IMR-90 (cell line): ENCODE results near the gene XIRP1. TPM values are rescaled to one million over a fixed set of nuclear protein-coding genes. Genes with fewer than 3 reads are reported as not detected.

Experiments
- ATAC-seq: fragments of 200-7000 bp; cut with Tn5 transposase; 2 replicates; pipeline ENCODE4 v1.9.1; 2020; ENCODE audit warnings: low read depth, mild to moderate bottlenecking, moderate library complexity
- BruUV-seq: library from RNA; stranded (reverse); fragments of 400-500 nt; replicated peaks from 2 replicates; lab custom pipeline; 2021; lab: Mats Ljungman, UMichigan
- CTCF ChIA-PET: fragments of 300-600 bp; formaldehyde crosslinking; extraction: SDS; loops from one replicate; lab custom pipeline; 2021; ENCODE audit warnings: antibody characterized with exemption; lab: Yijun Ruan, JAX
- POLR2A ChIA-PET: fragments of 300-600 bp; sonication (Branson Sonifier 250); formaldehyde crosslinking; loops from one replicate; lab custom pipeline; 2022; ENCODE audit warnings: antibody characterized with exemption; ENCODE audit not compliant: unreplicated experiment; lab: Charles Lee
- DNase-seq: peaks from one replicate; pipeline ENCODE4 v3.0.0; 2013
- H2AFZ ChIP-seq: replicated peaks from 2 replicates; pipeline ENCODE3; 2013; ENCODE audit warnings: low read length, mild to moderate bottlenecking; ENCODE audit not compliant: poor library complexity
- H2AK5ac ChIP-seq: 2 replicates; pipeline ENCODE4 v1.6.1; 2013; ENCODE audit warnings: low read depth, low read length, inconsistent platforms
- H2AK9ac ChIP-seq: replicated peaks from 2 replicates; pipeline ENCODE3; 2013; ENCODE audit warnings: mild to moderate bottlenecking, low read depth, low read length, moderate library complexity; ENCODE audit not compliant: poor library complexity
- H2BK120ac ChIP-seq: 2 replicates; pipeline ENCODE4 v1.6.1; 2013; ENCODE audit warnings: low read depth, low read length, inconsistent platforms
- H2BK15ac ChIP-seq: 3 replicates; pipeline ENCODE4 v1.6.1; 2013; ENCODE audit warnings: low read depth, low read length, inconsistent platforms
- H2BK20ac ChIP-seq: 2 replicates; pipeline ENCODE4 v1.6.1; 2013; ENCODE audit warnings: low read depth, mild to moderate bottlenecking, inconsistent platforms, low read length, moderate library complexity
- H2BK5ac ChIP-seq: 2 replicates; pipeline ENCODE4 v1.6.1; 2013; ENCODE audit warnings: mild to moderate bottlenecking, low read depth, low read length, inconsistent platforms; ENCODE audit not compliant: poor library complexity, severe bottlenecking
- H3K14ac ChIP-seq: replicated peaks from 2 replicates; pipeline ENCODE4 v1.6.1; 2013; ENCODE audit warnings: low read depth, low read length, inconsistent platforms
- H3K18ac ChIP-seq: 2 replicates; pipeline ENCODE4 v1.6.1; 2013; ENCODE audit warnings: low read depth, low read length, control low read depth
- H3K23ac ChIP-seq: 2 replicates; pipeline ENCODE4 v1.6.1; 2013; ENCODE audit warnings: low read depth, low read length, inconsistent platforms
- H3K27ac ChIP-seq: 2 replicates; pipeline ENCODE4 v1.5.1; 2013; ENCODE audit warnings: mild to moderate bottlenecking, control low read depth, low read length; ENCODE audit not compliant: insufficient read depth
- H3K27me3 ChIP-seq: 2 replicates; pipeline ENCODE4 v1.6.1; 2013; ENCODE audit warnings: low read length; ENCODE audit not compliant: control insufficient read depth, insufficient read depth
- H3K36me3 ChIP-seq: 2 replicates; pipeline ENCODE4 v1.6.1; 2013; ENCODE audit warnings: low read length, mixed read lengths; ENCODE audit not compliant: control insufficient read depth, insufficient read depth
- H3K4ac ChIP-seq: 2 replicates; pipeline ENCODE4 v1.6.1; 2013; ENCODE audit warnings: low read depth, low read length, inconsistent platforms
- H3K4me1 ChIP-seq: 2 replicates; pipeline ENCODE4 v1.6.1; 2013; ENCODE audit warnings: low read length, mixed read lengths; ENCODE audit not compliant: control insufficient read depth, insufficient read depth
- H3K4me2 ChIP-seq: 2 replicates; pipeline ENCODE4 v1.6.1; 2013; ENCODE audit warnings: low read depth, mild to moderate bottlenecking, control low read depth, low read length, moderate library complexity
- H3K4me3 ChIP-seq: 2 replicates; pipeline ENCODE4 v1.5.1; 2013; ENCODE audit warnings: low read depth, mild to moderate bottlenecking, control low read depth, low read length, moderate library complexity; ENCODE audit not compliant: insufficient read depth
- H3K56ac ChIP-seq: 2 replicates; pipeline ENCODE4 v1.6.1; 2013; ENCODE audit warnings: low read length, inconsistent platforms; ENCODE audit not compliant: insufficient read depth; ENCODE audit errors: extremely low read depth
- H3K79me1 ChIP-seq, 2 experiments: 2 replicates each; pipeline ENCODE4 v1.6.1; 2013; ENCODE audit warnings: low read length in 2 of 2, inconsistent platforms in 1 of 2, low read depth in 1 of 2
- H3K9ac ChIP-seq: 2 replicates; pipeline ENCODE4 v1.6.1; 2013; ENCODE audit warnings: low read depth, low read length, control low read depth
- H3K9me1 ChIP-seq: 2 replicates; pipeline ENCODE4 v1.6.1; 2013; ENCODE audit warnings: low read length, inconsistent platforms; ENCODE audit not compliant: insufficient read depth
- H3K9me3 ChIP-seq: 2 replicates; pipeline ENCODE4 v1.6.1; 2013; ENCODE audit warnings: low read length; ENCODE audit not compliant: control insufficient read depth, insufficient read depth
- H4K20me1 ChIP-seq: 2 replicates; pipeline ENCODE4 v1.6.1; 2013; ENCODE audit warnings: low read length, inconsistent platforms; ENCODE audit not compliant: insufficient read depth
- H4K5ac ChIP-seq: 2 replicates; pipeline ENCODE4 v1.6.1; 2013; ENCODE audit warnings: mild to moderate bottlenecking, low read depth, low read length, control low read depth
- H4K8ac ChIP-seq, 2 experiments: 2 replicates each; pipeline ENCODE4 v1.6.1; 2013; ENCODE audit warnings: low read depth in 2 of 2, low read length in 2 of 2, control low read depth in 1 of 2, inconsistent platforms in 1 of 2
- H4K91ac ChIP-seq: 2 replicates; pipeline ENCODE4 v1.6.1; 2013; ENCODE audit warnings: low read depth, low read length, inconsistent platforms; ENCODE audit not compliant: insufficient read depth
- BHLHE40 ChIP-seq: fragments of 150-350 bp; IDR thresholded peaks from 2 replicates; pipeline ENCODE4 v1.6.1; 2016; ENCODE audit warnings: mild to moderate bottlenecking, low read depth, low read length
- CEBPB ChIP-seq: IDR thresholded peaks from 2 replicates; pipeline ENCODE4 v1.6.1; 2012; ENCODE audit warnings: low read depth, low read length, improper control_type of control experiment
- CTCF ChIP-seq: conservative IDR thresholded peaks from 2 replicates; pipeline ENCODE4 v1.5.1; 2012; ENCODE audit warnings: mild to moderate bottlenecking, low read depth, low read length, improper control_type of control experiment
- ELK1 ChIP-seq: fragments of 150-350 bp; IDR thresholded peaks from 2 replicates; pipeline ENCODE4 v1.6.1; 2016; ENCODE audit warnings: low read depth, mild to moderate bottlenecking, low read length, moderate library complexity, borderline replicate concordance
- FOS ChIP-seq: fragments of 150-350 bp; IDR thresholded peaks from 2 replicates; pipeline ENCODE4 v1.6.1; 2016; ENCODE audit warnings: low read depth, low read length
- MAFK ChIP-seq: IDR thresholded peaks from 2 replicates; pipeline ENCODE4 v1.6.1; 2012; ENCODE audit warnings: low read depth, low read length, improper control_type of control experiment
- MAZ ChIP-seq: IDR thresholded peaks from 2 replicates; pipeline ENCODE4 v1.6.1; 2012; ENCODE audit warnings: low read depth, mild to moderate bottlenecking, low read length, improper control_type of control experiment, moderate library complexity, borderline replicate concordance
- MXI1 ChIP-seq: IDR thresholded peaks from 2 replicates; pipeline ENCODE4 v1.6.1; 2012; ENCODE audit warnings: low read depth, mild to moderate bottlenecking, low read length, moderate library complexity, borderline replicate concordance
- NFE2L2 ChIP-seq: fragments of 150-350 bp; IDR thresholded peaks from 2 replicates; pipeline ENCODE4 v1.6.1; 2016; ENCODE audit warnings: low read depth, mild to moderate bottlenecking, low read length
- POLR2A ChIP-seq: IDR thresholded peaks from 2 replicates; pipeline ENCODE4 v1.6.1; 2012; ENCODE audit warnings: mild to moderate bottlenecking, low read depth, low read length
- RAD21 ChIP-seq: IDR thresholded peaks from 2 replicates; pipeline ENCODE4 v1.6.1; 2012; ENCODE audit warnings: low read length, improper control_type of control experiment
- RCOR1 ChIP-seq: IDR thresholded peaks from 2 replicates; pipeline ENCODE4 v1.6.1; 2012; ENCODE audit warnings: mild to moderate bottlenecking, low read length, improper control_type of control experiment; ENCODE audit not compliant: insufficient replicate concordance
- RFX5 ChIP-seq: IDR thresholded peaks from 2 replicates; pipeline ENCODE4 v1.8.0; 2012; ENCODE audit warnings: low read depth, mild to moderate bottlenecking, low read length, moderate library complexity
- SMC3 ChIP-seq: fragments of 150-350 bp; IDR thresholded peaks from 2 replicates; pipeline ENCODE4 v1.6.1; 2016; ENCODE audit warnings: low read depth, mild to moderate bottlenecking, antibody characterized with exemption, low read length, moderate library complexity
- USF2 ChIP-seq: fragments of 150-350 bp; IDR thresholded peaks from 2 replicates; pipeline ENCODE4 v1.6.1; 2017; ENCODE audit warnings: mild to moderate bottlenecking, antibody characterized with exemption, low read length, low read depth
- WGBS, 2 experiments: methylation state at CpG; one replicate each; pipeline versions ENCODE4 v1.1.5 to v1.1.7; 2013; ENCODE audit warnings: missing lambda C conversion rate in 2 of 2; ENCODE audit not compliant: insufficient read length in 1 of 2; ENCODE audit errors: extremely low coverage in 2 of 2; 5-methylcytosine and 5-hydroxymethylcytosine counted together
- dilution Hi-C: fragments of 300-500 bp; cut with HindIII; formaldehyde crosslinking; loops from one replicate; pipeline ENCODE4 v1.14.3; 2018; ENCODE audit warnings: low sequenced_read_pairs; ENCODE audit not compliant: unreplicated experiment
- in situ Hi-C: fragments of 300-500 bp; cut with MboI; formaldehyde crosslinking; loops from 3 replicates; pipeline ENCODE4 v1.14.3; 2019; ENCODE audit warnings: low sequenced_read_pairs, inconsistent platforms, mixed read lengths
- intact Hi-C: fragments of 100-400 bp; cut with micrococcal nuclease; formaldehyde crosslinking; loops from 2 replicates; pipeline ENCODE4 v1.10.0; 2022
- polyA plus RNA-seq, 3 experiments: library from polyadenylated mRNA; depleted of rRNA; stranded (reverse); fragments of >200 nt; gene quantifications; 2 replicates each; pipeline ENCODE4 v1.2.3, GENCODE V29; 2012; ENCODE audit warnings: low replicate concordance in 1 of 3
- total RNA-seq: library from RNA; depleted of rRNA; stranded (reverse); fragments of >200 nt; gene quantifications from 2 replicates; pipeline ENCODE4 v1.2.3, GENCODE V29; 2012

Gene XIRP1
- total and polyA plus RNA-seq, 2 of the 4 experiments (the other 2 are of a cell fraction) = under 0.01 to 0.07 TPM

GRCh38 chr3:39138804-39139415, 53.5 kb downstream of the XIRP1 start:
- Histone ChIP-seq H2BK20ac (no peak overlapping the region), H2AK5ac (no peak overlapping the region), H3K4me1 (peaks cover 23% of the 10 kb centered on the region), H3K9me1 (peaks cover 25% of the 10 kb centered on the region), H4K91ac (no peak overlapping the region), H3K4ac (no peak overlapping the region), H2BK120ac (no peak overlapping the region), H2AK9ac (no peak overlapping the region), H3K56ac (no peak overlapping the region), H3K79me1 (peaks cover 6 to 53% of the 10 kb centered on the region in 2 experiments), H4K8ac (no peak overlapping the region), H3K9ac (no peak overlapping the region), H3K9me3 (no peaks in the 10 kb centered on the region), H4K20me1 (peaks cover 60% of the 10 kb centered on the region), H3K14ac (no peak overlapping the region), H3K4me2 (no peak overlapping the region), H3K4me3 (no peak overlapping the region), H3K27ac (no peak overlapping the region), H3K36me3 (peaks cover 29% of the 10 kb centered on the region), H2BK15ac (no peak overlapping the region), H3K23ac (no peak overlapping the region), H3K18ac (no peak overlapping the region), H2BK5ac (no peak overlapping the region), H4K5ac (no peak overlapping the region), H3K27me3 (no peaks in the 10 kb centered on the region), H2AFZ (no peak overlapping the region)
- no TSS peak for BruUV-seq
- no CpG with 5 or more reads among the region's 7 CpGs for WGBS, 2 experiments
- intact Hi-C loops (no loop called here), dilution Hi-C loops (no loop called here), in situ Hi-C loops (no loop called here)
- TF ChIP-seq CTCF (no peak), MAZ (no peak), BHLHE40 (no peak), POLR2A (no peak; the same call in 1 of the 2 replicates), RFX5 (no peak), ELK1 (no peak), FOS (no peak), CEBPB (no peak), RAD21 (no peak), SMC3 (no peak), NFE2L2 (no peak), MXI1 (no peak), USF2 (no peak), MAFK (no peak), RCOR1 (no peak)
- ATAC-seq (peak; percentile 41), DNase-seq (peak; percentile 47)
- ChIA-PET POLR2A (no interaction called here), CTCF (interaction anchor here (1.1 kb wide), 1 partner anchor 149 kb away, joined by 4 read pairs; no protein-coding TSS in a partner anchor)
